Trophoblast cell (in vitro differentiated cells and primary cell): ENCODE results near the gene KIF25.
"Not testable (repeated sequence)": the region's sequence is repeated elsewhere in the genome, so short reads cannot be mapped to it uniquely, and the experiment has no call there.

Experiments used
- DNase-seq, 2 donors: peaks; one replicate each; pipeline ENCODE4 v3.0.0-alpha.2; 2016
- H2AFZ ChIP-seq: 2 replicates; pipeline ENCODE4 v1.6.1; 2013; ENCODE audit warnings: low read length, moderate library complexity, mild to moderate bottlenecking; ENCODE audit not compliant: insufficient read depth, poor library complexity
- H2AK5ac ChIP-seq: 2 replicates; pipeline ENCODE4 v1.6.1; 2013; ENCODE audit warnings: mild to moderate bottlenecking, low read length
- H2BK120ac ChIP-seq: 2 replicates; pipeline ENCODE4 v1.6.1; 2013; ENCODE audit warnings: low read length, mild to moderate bottlenecking, moderate library complexity; ENCODE audit not compliant: insufficient read depth, poor library complexity
- H2BK12ac ChIP-seq: 2 replicates; pipeline ENCODE4 v1.6.1; 2013; ENCODE audit warnings: mild to moderate bottlenecking, low read length, moderate library complexity
- H2BK5ac ChIP-seq: 2 replicates; pipeline ENCODE4 v1.6.1; 2013; ENCODE audit warnings: low read length, low read depth, moderate library complexity, mild to moderate bottlenecking; ENCODE audit not compliant: poor library complexity
- H3K14ac ChIP-seq: 2 replicates; pipeline ENCODE4 v1.6.1; 2013; ENCODE audit warnings: mild to moderate bottlenecking, low read length
- H3K18ac ChIP-seq: 2 replicates; pipeline ENCODE4 v1.6.1; 2013; ENCODE audit warnings: mild to moderate bottlenecking, low read length
- H3K23ac ChIP-seq: 2 replicates; pipeline ENCODE4 v1.6.1; 2013; ENCODE audit warnings: low read length
- H3K27ac ChIP-seq: 2 replicates; pipeline ENCODE4 v1.5.1; 2013; ENCODE audit warnings: low read depth, mild to moderate bottlenecking, inconsistent platforms, low read length, moderate library complexity
- H3K27me3 ChIP-seq: 2 replicates; pipeline ENCODE4 v1.6.1; 2013; ENCODE audit warnings: inconsistent platforms, mild to moderate bottlenecking, low read length, moderate library complexity; ENCODE audit not compliant: insufficient read depth
- H3K36me3 ChIP-seq, 2 experiments: 1 replicate in 1 of 2; 2 replicates in 1 of 2; pipeline ENCODE4 v1.6.1; 2013; ENCODE audit warnings: low read length in 2 of 2, mild to moderate bottlenecking in 2 of 2, moderate library complexity in 1 of 2; ENCODE audit not compliant: insufficient read depth in 2 of 2, control insufficient read depth in 1 of 2
- H3K4ac ChIP-seq: 2 replicates; pipeline ENCODE4 v1.6.1; 2013; ENCODE audit warnings: low read depth, mild to moderate bottlenecking, low read length, moderate library complexity
- H3K4me1 ChIP-seq, 2 experiments: 1 replicate in 1 of 2; 2 replicates in 1 of 2; pipeline ENCODE4 v1.6.1; 2013; ENCODE audit warnings: low read length in 2 of 2, mild to moderate bottlenecking in 2 of 2, moderate library complexity in 1 of 2; ENCODE audit not compliant: insufficient read depth in 2 of 2, control insufficient read depth in 1 of 2
- H3K4me2 ChIP-seq: 2 replicates; pipeline ENCODE4 v1.6.1; 2013; ENCODE audit warnings: inconsistent platforms, mild to moderate bottlenecking, low read length, moderate library complexity
- H3K4me3 ChIP-seq: 2 replicates; pipeline ENCODE4 v1.5.1; 2013; ENCODE audit warnings: mild to moderate bottlenecking, low read depth, low read length, inconsistent platforms
- H3K79me1 ChIP-seq: one replicate; pipeline ENCODE4 v1.6.1; 2013; ENCODE audit warnings: low read length
- H3K79me2 ChIP-seq: 2 replicates; pipeline ENCODE4 v1.6.1; 2013; ENCODE audit warnings: low read length, mild to moderate bottlenecking; ENCODE audit not compliant: control insufficient read depth, insufficient read depth, poor library complexity
- H3K9ac ChIP-seq: 2 replicates; pipeline ENCODE4 v1.6.1; 2013; ENCODE audit warnings: mild to moderate bottlenecking, low read length
- H3K9me3 ChIP-seq: 2 replicates; pipeline ENCODE4 v1.6.1; 2013; ENCODE audit warnings: low read depth, mild to moderate bottlenecking, control low read depth, inconsistent platforms, low read length; ENCODE audit not compliant: insufficient read depth
- H4K12ac ChIP-seq: 2 replicates; pipeline ENCODE4 v1.6.1; 2013; ENCODE audit warnings: low read depth, mild to moderate bottlenecking, low read length, moderate library complexity
- H4K8ac ChIP-seq: 2 replicates; pipeline ENCODE4 v1.6.1; 2013; ENCODE audit warnings: low read depth, mild to moderate bottlenecking, low read length, moderate library complexity
- H4K91ac ChIP-seq: one replicate; pipeline ENCODE4 v1.6.1; 2013; ENCODE audit warnings: low read depth, mild to moderate bottlenecking, low read length, moderate library complexity
- WGBS: extraction: QIAGEN DNeasy Blood & Tissue Kit; methylation state at CpG from one replicate; pipeline ENCODE4 v1.1.7; 2013; ENCODE audit warnings: missing lambda C conversion rate; ENCODE audit not compliant: insufficient read length, insufficient coverage; ENCODE audit errors: extremely low coverage; 5-methylcytosine and 5-hydroxymethylcytosine counted together

Gene KIF25

GRCh38 chr6:168077401-168077800 lies 79.9 kb downstream of the KIF25 start:
- not testable (repeated sequence) for H3K18ac ChIP-seq, H2BK5ac ChIP-seq, H4K12ac ChIP-seq, H3K27me3 ChIP-seq, H2AK5ac ChIP-seq, H2BK120ac ChIP-seq, H3K4ac ChIP-seq, H4K91ac ChIP-seq, DNase-seq, H3K27ac ChIP-seq, H3K9ac ChIP-seq, H3K79me2 ChIP-seq, H3K79me1 ChIP-seq, H2AFZ ChIP-seq, H3K4me3 ChIP-seq, H3K23ac ChIP-seq, H3K14ac ChIP-seq, H2BK12ac ChIP-seq, H3K4me2 ChIP-seq, H3K36me3 ChIP-seq, H3K4me1 ChIP-seq, H4K8ac ChIP-seq
- WGBS = no CpG with 5 or more reads among the region's 7 CpGs
- peaks cover 14% of the 10 kb centered on the region for H3K9me3 ChIP-seq

DNA sequence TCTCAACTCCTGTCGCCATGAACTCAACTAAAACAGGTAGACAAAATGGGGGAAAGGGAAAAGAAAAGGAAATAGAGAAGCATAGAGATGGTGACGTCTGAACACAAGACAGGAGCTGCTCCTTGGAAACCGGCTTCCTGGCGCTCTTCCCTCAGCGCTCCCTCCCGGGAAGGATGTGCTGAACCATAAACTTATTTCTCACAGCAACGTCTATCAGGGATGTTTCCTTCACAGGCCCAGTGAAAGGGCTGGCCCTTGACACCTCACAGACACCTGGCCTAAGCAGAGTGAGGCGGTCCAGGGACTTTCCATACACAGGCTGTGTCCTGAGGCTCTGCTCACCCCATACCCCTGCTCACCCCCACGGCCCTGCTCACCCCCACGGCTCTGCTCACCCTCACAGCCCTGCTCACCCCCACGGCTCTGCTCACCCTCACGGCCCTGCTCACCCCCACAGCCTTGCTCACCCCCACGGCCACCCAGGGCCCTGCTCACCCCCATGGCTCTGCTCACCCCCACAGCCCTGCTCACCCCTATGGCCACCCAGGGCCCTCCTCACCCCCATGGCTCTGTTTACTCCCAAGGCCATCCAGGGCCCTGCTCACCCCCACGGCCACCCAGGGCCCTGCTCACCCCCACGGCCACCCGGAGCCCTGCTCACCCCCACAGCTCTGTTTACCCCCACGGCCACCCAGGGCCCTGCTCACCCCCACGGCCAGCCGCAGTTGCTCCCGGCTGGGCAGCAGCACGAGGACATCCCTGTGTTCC lies 80.9 kb downstream of the KIF25 start:
- no peak overlapping the region for H2AFZ ChIP-seq
- H3K79me2 ChIP-seq = no peaks in the 10 kb centered on the region
- H3K14ac ChIP-seq = no peak overlapping the region
- DNase-seq = no peak
- no peak overlapping the region for H3K23ac ChIP-seq
- no peak overlapping the region for H4K91ac ChIP-seq
- no peak overlapping the region for H3K4me2 ChIP-seq
- H4K12ac ChIP-seq = no peak overlapping the region
- H4K8ac ChIP-seq = no peak overlapping the region
- H3K9me3 ChIP-seq = peaks cover 14% of the 10 kb centered on the region
- H2BK120ac ChIP-seq = no peak overlapping the region
- no peaks in the 10 kb centered on the region for H3K36me3 ChIP-seq
- H3K9ac ChIP-seq = no peak overlapping the region
- H2BK5ac ChIP-seq = no peak overlapping the region
- no peaks in the 10 kb centered on the region for H3K4me1 ChIP-seq
- H2AK5ac ChIP-seq = no peak overlapping the region
- no peak overlapping the region for H3K4ac ChIP-seq
- no peaks in the 10 kb centered on the region for H3K79me1 ChIP-seq
- no peak overlapping the region for H3K18ac ChIP-seq
- no peak overlapping the region for H3K27ac ChIP-seq
- no peak overlapping the region for H2BK12ac ChIP-seq
- no peak overlapping the region for H3K4me3 ChIP-seq
- WGBS = 100% methylated on average over 1 of the region's 21 CpGs
- H3K27me3 ChIP-seq = no peaks in the 10 kb centered on the region

- Histone ChIP-seq H4K12ac (no peak within 1 kb of the TSS), H2BK5ac (no peak within 1 kb of the TSS), H3K27me3 (no peaks in the 10 kb centered on the region), H3K4me1 (no peaks in the 10 kb centered on the region), H3K23ac (no peak within 1 kb of the TSS), H3K79me2 (no peaks in the 10 kb centered on the region), H2BK12ac (no peak within 1 kb of the TSS), H3K4me3 (no peak within 1 kb of the TSS), H4K91ac (no peak within 1 kb of the TSS), H3K9ac (no peak within 1 kb of the TSS), H2AFZ (no peak within 1 kb of the TSS), H4K8ac (no peak within 1 kb of the TSS), H3K14ac (no peak within 1 kb of the TSS), H3K4ac (no peak within 1 kb of the TSS), H3K4me2 (no peak within 1 kb of the TSS), H2AK5ac (no peak within 1 kb of the TSS), H3K27ac (no peak within 1 kb of the TSS), H2BK120ac (no peak within 1 kb of the TSS), H3K36me3 (no peaks in the 10 kb centered on the region), H3K9me3 (peaks cover 14% of the 10 kb centered on the region), H3K79me1 (no peaks in the 10 kb centered on the region), H3K18ac (no peak within 1 kb of the TSS)
- no peak for DNase-seq
- no CpG with 5 or more reads among the region's 21 CpGs for WGBS
These were observed 81.5 kb downstream of the KIF25 start, which contains the start of gene FRMD1 for GRCh38 chr6:168078943-168079405. FRMD1 (minus strand) TSS chr6:168079212; CDS start chr6:168079094, 118 bp downstream.

DNA sequence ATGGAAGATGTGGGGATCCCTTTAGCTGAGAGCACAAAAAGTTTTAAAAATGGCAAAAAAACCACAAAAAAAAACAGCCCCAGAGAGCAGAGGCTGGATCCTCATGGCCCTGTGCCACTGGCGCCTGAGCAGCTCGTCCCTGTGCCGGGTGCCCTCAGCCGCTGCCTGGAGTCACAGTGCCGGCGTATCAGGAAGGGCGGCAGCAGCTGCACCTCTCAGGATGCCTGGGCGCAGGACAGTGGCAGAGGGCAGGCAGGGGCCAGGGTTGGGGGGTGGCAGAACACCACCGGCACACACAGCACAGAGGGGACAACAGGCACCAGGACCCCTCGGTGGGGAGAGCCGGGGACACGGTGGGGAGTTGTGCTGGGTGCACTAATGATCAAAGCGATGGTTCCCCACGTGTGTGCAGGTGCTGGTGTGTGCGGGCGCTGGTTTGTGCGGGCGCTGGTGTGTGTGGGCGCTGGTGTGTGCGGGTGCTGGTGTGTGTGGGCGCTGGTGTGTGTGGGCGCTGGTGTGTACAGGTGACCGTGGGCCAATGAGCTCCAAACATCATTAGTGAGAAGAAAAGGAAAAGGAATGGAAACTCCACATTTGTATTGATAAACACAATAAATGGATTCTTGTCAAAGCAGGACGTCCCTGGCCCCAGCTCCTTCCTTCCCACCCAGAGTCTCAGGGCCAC lies 83.1 kb downstream of the KIF25 start:
- H3K27me3 ChIP-seq = no peaks in the 10 kb centered on the region
- H2BK12ac ChIP-seq = no peak overlapping the region
- no peaks in the 10 kb centered on the region for H3K36me3 ChIP-seq
- no peak overlapping the region for H3K4me2 ChIP-seq
- no peak overlapping the region for H2AFZ ChIP-seq
- no peak overlapping the region for H2BK120ac ChIP-seq
- no peak overlapping the region for H3K4ac ChIP-seq
- no peaks in the 10 kb centered on the region for H3K79me1 ChIP-seq
- no peak overlapping the region for H3K14ac ChIP-seq
- H3K18ac ChIP-seq = no peak overlapping the region
- H3K4me1 ChIP-seq = no peaks in the 10 kb centered on the region
- no peak overlapping the region for H3K9ac ChIP-seq
- no peaks in the 10 kb centered on the region for H3K79me2 ChIP-seq
- no peak overlapping the region for H3K23ac ChIP-seq
- no peak overlapping the region for H2AK5ac ChIP-seq
- H4K12ac ChIP-seq = no peak overlapping the region
- H3K4me3 ChIP-seq = no peak overlapping the region
- no peak overlapping the region for H4K91ac ChIP-seq
- H4K8ac ChIP-seq = no peak overlapping the region
- H3K9me3 ChIP-seq = peaks cover 2% of the 10 kb centered on the region
- H2BK5ac ChIP-seq = no peak overlapping the region
- DNase-seq = no peak
- H3K27ac ChIP-seq = no peak overlapping the region
- WGBS = no CpG with 5 or more reads among the region's 24 CpGs
